GM19240 (cell line): Measurements from ENCODE around the gene EYS.
"Not testable (repeated sequence)": the region's sequence is repeated elsewhere in the genome, so short reads cannot be mapped to it uniquely, and the experiment has no call there.

Experiments used
- DNase-seq: peaks from one replicate; pipeline ENCODE4 v3.0.0; 2011; ENCODE audit warnings: low spot score; ENCODE audit not compliant: insufficient read length

The EYS gene

DNA sequence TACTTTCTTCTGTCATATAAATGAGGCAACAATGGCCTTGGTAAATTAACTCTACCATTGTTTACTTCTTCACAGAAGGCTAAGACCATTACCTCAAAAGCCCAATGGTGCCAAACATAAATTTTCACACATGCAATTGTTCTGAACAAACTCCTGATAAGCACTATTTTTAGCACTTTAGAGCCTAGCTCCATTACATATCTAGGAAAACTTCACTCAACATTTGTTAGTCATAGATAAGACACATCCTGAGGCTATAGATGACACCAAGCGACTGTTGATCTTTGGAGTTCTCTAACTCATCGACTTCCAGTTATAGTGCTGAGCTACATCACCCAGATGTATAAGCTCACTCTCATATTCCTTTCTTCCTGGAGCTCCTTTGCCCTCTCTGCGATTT lies 245.9 kb downstream of the EYS start:
- DNase-seq: no peak

DNA sequence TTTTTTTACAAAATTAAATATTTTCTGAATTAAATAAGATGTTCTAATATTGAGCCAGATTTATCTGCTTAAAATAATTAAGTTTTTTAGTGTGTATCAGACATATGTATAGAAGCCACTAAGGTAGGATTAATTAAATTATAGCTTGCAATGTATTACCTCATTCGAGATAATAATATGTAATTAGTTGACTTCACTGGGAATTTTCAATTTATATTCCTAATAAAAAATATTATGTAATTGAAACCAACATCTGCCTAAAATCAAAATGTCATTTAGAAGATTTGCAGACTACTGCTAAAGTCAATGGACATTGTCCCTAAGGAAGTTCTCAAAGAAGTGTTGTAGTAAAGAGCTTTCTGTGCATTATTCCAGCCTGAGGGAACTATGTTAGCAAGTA lies 254.7 kb downstream of the EYS start:
- no peak for DNase-seq

DNA sequence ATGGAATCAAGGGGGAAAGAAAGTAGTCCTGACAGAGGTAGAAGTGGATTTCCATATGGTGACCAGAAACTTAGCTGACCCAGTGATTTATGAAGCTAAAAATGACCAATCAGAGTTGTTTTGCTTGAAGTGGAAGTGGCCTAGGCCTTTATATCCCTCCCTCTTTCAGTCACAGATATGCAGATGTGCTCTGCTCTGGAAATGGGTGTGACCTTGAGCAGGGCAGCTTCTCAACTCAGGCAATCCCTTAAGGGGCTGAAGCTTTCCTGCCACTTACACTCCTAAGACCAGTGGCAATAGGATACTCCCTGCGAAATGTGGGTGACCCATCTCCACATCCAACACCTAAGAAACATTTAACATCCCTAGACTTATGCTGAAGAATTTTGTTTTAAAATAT lies 256.6 kb downstream of the EYS start:
- no peak for DNase-seq

DNA sequence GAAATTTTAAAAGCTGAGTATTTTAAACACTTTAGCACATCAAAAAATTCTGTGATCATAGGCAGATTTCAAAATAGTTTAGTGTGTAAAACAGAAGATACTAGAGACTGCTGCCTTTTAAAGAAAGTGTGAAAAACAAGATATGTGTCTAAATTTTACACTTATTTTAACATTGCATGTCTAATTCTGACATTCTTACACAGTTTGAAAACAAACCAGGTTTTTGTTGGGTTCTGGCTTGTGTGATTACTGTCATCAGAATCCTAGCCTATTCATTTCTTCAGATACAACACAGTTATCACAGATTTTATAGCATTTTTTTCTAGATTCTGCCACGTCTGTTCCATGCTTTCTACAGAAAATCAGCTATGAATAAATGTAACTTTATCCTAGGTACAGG lies 257.1 kb downstream of the EYS start:
- no peak for DNase-seq

DNA sequence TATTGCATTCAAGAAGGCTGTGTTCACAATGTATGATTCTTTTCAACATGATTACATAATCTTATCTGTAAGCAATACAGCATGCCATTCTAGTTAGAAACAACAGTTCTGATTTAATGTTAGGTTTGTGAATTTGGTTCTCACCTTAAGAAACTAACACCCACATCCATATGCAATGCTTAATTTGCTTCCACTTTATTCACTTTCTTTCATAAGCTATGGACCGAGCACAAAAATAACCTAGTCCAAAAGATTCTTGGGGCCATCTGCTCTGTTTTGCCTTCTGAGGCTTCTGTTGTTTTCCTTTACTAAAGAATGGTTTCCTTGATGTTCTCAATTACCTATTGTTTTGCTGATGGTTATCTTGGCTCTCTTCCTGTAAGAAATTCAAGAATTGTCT lies 258.2 kb downstream of the EYS start:
- no peak for DNase-seq

DNA sequence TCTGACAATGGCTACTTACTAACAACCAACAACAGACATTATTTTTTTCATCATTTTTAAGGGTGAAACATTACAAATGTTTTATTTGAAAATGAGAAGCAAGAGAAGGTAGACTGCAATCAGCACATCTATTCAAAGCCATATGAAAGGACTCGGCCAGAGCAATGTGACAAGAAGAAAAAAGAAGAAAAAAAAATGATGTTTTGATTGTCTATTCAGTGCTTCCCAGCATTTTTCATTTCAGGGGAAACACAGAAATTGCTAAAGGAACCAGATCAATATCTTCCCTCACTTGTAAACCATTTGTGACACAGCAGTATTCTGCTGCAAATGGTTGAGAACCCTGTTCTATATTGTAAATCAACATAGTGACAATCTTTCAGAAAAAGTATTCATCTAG lies 270.7 kb downstream of the EYS start:
- DNase-seq: no peak

DNA sequence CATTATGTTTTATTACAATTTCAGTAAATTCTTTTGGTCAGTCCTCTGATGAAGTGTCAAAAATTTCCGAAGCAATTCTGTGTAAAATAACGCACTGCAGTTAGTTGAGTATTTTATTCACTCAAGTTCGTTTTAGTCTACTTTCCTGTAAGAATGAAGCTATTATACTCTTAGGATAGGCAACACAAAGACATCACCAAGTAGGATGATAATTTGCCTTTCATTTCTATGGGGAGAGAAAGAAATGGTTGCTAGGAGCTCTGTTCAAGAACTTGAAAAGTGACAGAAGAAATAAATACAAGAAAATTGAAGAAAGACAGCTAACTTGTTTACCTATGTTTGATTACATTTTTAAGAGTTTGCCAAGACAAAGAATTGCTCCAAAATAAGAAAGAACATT lies 290.4 kb downstream of the EYS start:
- no peak for DNase-seq

DNA sequence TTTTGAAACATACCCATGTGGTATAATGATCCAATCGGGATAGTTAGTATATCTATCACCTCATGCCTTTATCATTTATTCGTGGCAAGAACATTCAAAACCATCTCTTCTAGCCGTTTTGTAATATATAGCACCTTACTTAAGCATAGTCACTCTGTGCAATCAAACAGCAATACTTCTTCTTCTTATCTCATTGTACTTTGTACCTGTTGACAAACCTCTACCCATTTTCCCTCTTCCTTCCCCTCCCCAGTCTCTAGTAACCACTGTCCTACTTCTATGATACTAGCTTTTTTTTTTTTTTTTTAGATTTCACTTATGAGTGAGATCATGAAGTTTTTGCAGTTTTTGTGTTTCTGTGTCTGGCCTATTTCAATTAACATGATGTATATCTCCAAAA lies 296.7 kb downstream of the EYS start:
- no peak for DNase-seq

DNA sequence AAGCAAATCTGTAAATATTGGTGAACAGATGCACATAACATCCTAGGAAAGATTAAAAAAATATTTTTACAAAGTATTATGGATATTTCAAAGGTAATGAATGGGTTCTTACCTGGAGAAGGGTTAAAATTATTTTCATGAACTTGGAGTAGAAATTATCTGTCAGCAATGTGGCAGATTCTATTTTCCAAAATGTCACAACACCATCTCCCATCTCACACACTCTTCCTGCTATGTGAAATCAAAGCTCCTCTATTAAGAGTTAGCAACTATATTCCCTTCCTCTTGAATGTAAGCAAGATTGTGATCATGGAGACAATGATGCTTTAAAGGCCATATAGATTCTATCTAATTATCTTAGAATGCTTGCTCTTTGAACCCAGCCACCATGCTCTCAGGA lies 304.5 kb downstream of the EYS start:
- DNase-seq: no peak

DNA sequence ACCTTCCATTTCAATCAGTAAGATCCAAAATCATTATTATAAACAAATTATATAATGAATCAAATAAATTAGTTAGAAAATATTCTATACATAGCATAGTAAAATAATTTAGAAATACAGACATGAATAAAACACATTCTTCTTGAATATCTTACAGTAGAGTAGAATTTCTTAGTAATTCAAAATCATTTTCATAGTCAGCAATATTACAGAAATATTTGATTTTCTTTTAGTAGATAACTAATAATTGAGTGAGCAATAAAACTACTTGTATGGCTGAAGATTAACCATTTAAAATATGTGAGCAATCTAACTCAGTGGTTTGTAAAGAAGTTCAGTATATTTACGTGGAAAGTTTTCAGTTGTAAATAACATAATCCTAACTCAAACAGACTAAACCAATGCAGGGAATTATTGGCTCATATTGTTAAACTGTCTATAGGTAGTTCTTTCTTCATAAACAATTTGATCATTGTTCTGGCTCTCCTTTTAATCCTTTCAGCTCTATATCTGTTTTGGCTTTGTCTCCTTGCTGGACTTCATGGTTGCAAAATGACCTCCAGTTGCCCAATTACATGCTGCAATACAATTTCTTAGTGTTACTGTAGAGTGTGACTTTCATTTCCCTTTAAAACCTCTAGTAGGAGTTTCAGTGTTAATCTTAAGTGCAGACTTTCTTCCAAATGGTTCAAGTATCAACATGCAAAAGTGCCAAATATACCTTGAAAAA lies 307.5 kb downstream of the EYS start:
- DNase-seq: no peak

DNA sequence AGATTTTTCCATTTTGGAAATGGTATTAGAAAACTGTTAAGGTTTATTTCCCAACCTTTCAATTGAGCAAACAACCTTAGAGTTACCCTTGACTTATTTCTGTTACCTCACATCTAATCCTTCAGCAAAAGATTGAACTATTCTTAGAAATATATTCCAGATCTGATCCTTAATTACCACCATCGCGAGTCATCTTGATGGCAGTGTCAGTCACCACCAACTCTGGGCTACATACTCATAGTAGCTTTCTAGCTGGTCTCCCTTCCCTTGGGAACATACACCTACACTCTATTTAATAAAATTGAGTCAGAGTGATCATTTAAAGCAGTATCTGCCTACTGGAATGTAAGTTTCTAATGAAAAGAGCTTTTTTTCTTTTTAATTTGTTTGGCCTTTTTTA lies 308.2 kb downstream of the EYS start:
- no peak for DNase-seq

DNA sequence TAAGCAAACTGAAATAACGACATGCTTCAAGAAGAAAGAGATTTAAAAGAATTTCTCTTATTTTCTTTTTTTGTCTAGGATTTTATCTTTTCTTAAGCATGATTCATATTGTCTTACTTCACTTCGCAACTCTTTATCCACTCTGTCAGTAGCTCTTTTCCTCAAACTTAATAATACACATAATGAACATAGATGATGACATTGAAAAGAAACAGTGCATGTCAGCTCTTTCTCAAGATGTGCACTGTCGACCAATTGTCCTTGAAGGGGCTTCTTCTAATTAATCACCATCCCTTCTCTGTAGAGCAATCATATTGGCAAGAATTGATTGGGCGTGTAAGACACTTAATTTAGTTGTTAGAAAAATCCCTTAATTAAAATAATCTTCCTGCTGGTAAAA lies 356.5 kb downstream of the EYS start:
- DNase-seq: no peak

DNA sequence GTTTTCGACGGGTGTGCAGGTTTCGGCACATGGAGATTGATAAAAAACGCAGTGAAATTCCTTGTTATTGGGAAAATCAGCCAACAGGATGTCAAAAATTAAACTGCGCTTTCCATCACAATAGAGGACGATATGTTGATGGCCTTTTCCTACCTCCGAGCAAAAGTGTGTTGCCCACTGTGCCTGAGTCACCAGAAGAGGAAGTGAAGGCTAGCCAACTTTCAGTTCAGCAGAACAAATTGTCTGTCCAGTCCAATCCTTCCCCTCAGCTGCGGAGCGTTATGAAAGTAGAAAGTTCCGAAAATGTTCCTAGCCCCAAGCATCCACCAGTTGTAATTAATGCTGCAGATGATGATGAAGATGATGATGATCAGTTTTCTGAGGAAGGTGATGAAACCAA lies 404.4 kb downstream of the EYS start:
- DNase-seq: not testable (repeated sequence)

DNA sequence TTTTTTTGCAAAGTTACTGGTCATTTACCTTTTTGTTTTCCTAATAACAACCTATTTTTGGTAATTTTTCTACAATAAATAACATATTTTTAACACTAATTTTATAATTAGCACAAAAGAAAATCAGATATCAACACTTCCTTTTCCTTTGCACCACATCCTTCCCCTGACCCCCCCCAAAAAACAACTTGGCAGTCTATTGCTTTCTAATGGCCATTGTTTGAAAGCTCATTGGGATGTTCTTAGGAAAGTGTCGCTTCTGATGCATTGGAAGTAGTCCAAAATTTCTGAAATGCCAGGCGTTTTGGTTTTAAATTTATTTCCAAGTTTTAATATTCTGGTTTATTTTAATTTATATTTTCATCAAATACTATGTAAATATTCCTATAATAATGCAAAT lies 407.8 kb downstream of the EYS start:
- no peak for DNase-seq

DNA sequence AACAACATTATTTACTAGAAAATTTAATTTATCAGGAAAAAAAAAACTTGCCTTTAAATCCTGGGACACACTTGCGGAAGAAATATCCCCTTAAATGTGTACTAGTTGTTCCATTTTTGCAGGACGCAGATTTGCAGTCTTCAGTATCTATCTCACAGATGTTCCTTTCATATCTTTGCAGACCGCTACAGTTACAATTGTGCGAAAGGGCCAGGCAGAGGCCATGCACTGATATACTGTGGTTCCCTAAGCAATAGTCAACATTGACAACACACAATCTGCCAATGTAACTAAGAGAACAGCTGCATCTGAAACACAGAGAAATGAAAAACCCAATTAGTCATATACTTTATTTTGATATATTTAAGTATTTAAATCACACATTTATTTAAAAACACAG lies 411.2 kb downstream of the EYS start:
- DNase-seq: no peak

DNA sequence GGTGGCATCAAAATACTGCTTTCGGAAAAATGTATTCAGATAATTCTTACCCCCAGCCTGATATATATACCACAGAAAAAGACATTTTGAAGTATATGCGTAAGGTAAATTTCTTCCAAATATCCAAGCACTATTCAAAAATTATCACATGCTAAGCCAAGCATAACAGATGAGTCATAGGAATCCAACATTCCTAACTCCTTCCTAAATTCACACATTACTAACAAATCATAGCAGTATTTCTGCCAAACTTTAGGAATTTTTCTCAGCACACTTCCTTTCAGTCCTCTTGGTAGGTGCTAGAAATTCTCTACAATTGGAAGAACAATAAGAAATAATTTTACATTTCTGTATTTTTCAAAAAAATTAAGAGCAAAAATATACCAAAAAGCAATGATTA lies 417.5 kb downstream of the EYS start:
- DNase-seq: no peak

DNA sequence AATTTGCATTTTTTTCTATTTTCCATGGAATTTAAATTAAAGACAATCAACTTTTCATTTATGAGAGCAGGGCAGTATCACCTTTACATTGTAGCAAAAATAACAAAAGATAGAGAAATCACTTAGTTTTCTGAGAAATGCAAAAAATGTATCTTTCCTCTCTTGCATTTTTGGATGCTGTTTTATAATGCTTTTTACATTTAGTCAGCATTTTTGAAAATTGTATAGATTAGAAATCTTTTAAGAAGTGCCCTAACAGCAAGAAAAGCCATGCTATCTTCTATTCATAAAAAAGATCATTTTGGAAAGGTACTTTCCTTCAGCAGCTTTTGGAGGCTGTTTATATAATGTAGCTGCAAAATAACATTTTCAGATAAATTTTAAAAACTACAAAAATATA lies 421.8 kb downstream of the EYS start:
- DNase-seq: no peak

DNA sequence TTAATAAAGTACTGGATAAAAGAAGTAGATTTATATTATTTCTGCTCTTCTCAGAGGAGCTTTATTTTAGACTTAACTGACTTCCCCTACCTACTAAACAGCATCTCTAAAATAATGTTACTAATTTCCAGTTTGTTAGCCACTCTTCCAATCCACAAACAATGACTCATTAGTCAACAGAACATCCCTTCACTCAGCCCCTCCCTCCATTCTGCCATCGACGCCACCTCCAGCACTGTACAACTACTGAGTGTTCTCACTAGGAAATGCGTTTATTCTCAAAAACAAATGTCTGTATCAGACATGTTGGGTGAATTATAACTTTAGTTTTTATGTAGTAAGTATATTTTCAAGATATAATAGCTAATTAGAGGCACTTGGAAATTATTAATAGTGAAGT lies 427.0 kb downstream of the EYS start:
- DNase-seq: no peak

DNA sequence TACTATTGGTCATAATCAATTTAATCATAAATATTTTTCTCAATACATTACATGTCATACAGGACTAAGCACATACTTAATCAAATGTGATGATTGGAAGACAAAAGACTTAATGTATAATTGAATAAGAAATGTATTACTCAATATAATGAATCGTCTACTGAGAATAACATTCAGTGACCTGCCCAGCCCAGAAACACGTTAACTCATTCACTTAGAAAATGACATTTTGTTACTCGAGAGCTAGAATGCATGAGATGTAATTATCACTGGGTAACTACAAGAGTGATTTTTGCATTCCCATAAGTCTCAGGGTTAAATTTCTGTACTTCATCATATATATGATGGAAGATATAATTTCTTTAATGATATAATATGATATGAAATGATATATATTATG lies 444.8 kb downstream of the EYS start:
- no peak for DNase-seq

DNA sequence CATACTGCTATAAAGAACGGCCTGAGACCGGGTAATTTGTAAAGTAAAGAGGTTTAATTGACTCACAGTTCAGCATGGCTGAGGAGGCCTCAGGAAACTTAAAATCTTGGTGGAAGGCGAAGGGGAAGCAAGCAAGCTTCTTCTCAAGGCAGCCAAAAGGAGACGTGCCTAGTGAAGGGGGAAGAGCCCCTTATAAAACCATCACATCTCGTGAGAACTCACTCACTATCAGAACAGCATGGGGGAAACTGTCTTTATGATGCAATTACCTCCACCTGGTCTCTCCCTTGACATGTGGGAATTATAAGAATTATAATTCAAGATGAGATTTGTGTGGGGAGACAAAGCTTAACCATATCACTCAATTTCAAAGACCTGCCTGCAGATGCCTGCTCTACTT lies 447.0 kb downstream of the EYS start:
- DNase-seq: no peak

DNA sequence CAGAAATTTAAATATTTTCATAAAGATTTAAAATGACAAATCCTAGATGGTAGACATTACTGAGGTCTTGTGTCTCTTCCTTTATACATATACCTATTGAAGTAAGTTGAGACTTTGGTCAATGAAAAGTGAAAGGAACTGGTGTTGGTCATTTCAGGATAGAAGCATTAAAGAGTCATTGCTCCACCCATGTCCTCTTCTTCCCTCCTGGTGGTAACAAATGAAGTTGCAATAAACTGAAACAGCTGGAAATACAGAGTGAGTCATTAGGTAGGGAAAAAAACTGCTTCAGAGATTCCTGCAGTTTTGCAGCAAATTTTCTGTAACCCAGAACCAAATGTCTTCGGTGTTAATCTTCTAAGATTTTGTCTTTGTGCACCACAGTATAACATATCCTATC lies 448.0 kb downstream of the EYS start:
- DNase-seq: no peak

DNA sequence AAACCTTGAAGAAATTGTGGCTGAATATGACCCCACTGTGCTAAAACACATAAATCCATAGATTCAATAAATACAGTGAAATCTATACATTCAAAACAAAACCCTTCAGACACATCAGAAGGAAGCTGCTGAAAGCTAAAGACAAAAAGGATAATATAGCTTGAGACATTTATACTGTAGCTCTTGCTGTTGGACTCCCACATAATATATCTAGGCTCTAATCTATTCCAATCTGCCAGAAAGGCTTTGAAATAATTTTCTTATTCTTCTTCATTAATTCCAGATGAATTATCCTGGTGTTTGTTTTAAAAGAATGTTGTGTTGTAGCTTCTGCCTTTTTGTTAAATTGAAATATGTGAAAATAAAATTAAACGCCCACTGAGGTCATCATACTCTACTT lies 454.0 kb downstream of the EYS start:
- DNase-seq: no peak

DNA sequence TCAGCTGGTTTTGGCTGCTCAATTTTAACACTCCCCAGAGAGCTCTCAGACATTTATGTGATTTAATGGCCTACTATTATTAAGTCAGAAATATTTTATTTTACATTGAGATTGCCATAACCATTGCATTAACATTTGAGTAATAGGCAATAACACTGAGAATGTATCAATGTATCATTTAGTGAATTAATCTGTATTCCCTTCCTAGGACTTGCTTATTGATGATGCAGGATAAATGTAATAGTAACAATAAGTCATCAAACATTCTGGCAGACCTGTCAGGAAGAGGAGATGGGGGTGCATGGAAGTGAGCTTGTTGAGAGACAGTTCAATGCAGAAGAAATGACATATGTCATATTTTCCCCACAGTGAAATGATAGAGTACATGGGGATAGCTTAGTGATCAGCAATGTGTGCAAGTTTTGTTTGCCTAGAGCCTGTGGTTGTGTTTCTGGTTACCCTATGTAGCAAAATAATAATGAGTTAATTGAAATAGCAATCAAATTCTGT lies 458.9 kb downstream of the EYS start:
- no peak for DNase-seq

DNA sequence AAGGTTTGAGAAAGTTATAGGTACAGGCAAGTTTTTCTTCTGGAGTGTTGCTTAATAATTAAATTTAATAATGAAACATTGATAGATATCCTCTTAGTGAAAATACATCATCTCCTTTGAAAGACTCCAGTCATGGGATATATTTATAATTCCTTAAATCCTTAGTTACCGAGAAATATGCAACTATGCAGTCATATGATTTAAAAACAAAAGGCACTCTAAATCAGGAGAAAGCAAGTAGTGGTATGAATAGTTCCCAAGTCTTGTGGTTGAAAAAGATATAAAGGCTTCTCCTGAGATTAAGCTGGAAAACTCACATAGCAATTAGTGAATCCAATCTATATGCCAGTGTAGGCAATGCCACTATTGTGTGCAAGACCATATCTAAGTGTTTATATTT lies 475.4 kb downstream of the EYS start:
- DNase-seq: no peak
